HG02943 (cell line): ENCODE results near the gene PALLD.
"Not testable (repeated sequence)": the region's sequence is repeated elsewhere in the genome, so short reads cannot be mapped to it uniquely, and the experiment has no call there.

Experiments
- ATAC-seq: cut with Tn5 transposase; IDR thresholded peaks from one replicate; pipeline ENCODE4 v1.9.1; 2021; ENCODE audit warnings: mild to moderate bottlenecking, low read depth, moderate library complexity; ENCODE audit not compliant: unreplicated experiment

The PALLD gene

DNA sequence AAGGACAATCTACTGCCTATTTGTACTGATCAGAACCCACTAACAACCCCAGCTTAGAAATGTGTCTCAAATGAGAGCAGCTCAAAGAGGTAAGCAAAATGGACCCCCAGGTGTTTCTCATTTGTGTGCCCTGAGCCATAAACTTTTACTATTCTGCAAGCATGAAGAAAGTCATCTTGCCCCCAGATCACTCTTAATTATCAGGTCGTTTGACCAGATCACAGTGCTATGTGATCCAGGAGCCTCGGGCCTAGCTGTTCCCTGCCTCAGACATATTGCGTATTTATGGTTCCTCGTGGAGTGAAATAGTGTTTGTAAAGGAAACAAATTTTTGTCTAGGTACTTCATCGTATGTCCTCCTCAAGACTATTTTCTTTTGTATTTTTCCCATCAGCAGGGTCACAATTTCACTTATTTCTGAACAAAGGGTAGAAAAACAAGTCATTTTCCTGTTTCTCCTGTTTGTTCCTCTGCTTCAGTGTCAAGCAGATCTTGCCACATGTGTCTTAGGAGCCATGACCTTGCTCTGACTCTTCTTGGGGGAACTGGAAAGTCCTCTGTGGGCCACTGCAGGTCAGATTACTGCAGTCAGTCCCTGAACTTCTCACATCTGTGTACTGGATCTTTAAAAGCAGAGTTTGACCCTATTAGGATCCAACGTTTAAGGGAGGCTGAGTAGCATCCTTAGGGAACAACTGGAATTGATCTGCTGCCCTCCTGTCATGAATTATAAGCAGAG is 194.9 kb downstream of the PALLD start:
- ATAC-seq: no peak

DNA sequence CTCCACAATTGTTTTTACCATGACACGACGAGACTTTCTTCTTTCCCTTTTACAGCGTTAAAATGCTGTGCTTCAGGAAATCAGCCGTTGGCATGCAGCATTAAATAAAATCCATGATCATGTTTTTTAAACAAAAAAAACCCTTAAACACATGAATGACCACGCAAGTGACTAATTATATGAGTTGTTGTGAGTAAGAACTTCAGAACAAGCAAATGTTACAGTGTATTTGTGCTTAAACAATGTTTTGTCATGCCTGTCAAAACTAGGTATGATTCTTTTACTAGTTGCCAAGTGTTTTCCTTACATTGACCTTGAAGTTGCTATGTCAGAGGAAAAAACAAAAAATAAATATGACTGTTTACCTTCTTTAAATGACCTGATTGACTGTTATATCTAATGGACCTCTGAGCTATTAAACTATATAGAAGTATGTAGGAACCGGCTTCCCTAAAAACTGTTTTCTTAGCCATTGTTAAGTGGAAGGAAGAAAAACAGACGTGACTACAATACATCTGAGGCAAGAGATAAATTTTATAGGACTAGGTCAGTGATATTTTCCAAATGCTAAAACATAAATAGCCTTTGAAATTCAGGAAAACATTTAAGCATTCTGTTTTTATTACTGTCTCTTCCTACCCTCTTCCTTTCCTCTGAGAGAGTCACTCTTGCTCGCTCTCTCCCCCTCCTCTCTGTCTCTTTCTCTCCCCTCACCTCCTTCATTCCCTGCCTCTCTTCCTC is 197.1 kb downstream of the PALLD start:
- no peak for ATAC-seq

DNA sequence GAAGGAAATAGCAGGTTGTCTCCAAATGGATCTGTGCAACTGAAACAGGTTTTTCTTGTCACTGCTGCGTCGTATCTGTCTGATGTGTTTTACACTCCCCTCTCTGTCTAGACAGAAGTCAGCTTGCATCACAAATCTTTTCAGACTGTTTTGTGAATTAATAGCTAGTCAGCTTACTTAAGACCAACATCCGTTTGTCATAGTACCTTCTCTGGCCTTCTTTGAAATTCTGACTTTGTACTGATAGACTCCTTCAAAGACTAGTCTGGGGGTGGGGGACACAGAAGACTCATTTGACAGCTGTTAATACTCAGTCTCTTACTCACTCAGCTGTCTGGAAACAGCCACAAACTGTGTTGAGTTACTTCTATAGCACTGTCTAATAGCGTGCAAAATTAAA is 197.8 kb downstream of the PALLD start:
- ATAC-seq: no peak

DNA sequence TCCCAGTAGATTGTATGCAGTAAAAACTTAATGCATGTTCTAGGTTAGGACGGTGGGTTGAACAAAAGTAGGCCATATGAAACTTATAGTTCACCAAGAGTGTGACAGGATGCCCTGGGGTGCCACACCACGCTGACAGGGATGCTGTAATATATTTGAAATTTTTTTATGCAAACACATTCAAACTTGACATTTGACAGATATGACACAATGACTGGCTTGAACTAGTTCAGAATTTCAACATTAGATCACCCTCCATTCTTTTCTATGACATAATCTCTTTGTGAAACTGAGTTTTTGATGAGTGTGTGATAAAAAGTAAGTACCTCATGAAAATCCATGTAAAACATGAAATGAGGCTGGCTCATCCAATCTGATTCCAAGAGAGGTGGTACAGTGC is 198.4 kb downstream of the PALLD start:
- ATAC-seq: no peak

DNA sequence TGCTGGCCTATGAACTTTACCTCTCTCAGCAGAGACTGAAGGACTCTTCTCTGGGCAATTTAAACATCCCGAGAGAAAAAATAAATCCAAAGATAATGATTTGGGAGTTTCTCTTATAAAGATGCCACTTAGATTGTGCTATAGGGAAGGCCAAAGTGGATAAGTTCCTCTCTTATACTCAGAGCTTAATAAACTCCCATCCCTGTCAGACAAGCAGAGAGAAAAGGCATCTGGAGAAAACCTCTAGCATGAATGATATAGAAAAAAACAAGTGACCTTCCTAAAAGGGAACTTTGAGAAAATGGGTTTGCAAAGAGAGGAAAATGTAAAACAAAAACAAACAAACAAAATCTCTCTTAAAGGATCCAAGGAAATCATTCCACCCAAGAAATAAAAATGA is 199.4 kb downstream of the PALLD start:
- no peak for ATAC-seq

DNA sequence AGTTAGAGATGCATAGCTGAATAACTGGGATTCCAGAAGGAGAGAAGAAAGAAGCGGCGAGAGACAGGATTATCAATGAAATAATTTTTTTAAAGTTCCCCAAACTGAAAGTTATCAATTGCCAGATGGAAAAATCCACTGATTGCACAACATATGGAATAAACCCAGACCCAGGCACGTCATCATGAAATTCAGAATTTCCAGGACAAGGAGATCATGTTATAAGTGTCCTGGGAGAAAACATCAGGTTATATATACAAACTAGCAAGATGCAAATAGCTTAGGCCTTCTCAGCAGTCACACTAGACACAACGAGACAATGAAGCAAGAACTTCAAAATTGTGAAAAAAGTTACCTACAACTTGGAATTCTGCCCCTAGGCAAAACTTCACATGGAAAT is 200.0 kb downstream of the PALLD start:
- no peak for ATAC-seq

DNA sequence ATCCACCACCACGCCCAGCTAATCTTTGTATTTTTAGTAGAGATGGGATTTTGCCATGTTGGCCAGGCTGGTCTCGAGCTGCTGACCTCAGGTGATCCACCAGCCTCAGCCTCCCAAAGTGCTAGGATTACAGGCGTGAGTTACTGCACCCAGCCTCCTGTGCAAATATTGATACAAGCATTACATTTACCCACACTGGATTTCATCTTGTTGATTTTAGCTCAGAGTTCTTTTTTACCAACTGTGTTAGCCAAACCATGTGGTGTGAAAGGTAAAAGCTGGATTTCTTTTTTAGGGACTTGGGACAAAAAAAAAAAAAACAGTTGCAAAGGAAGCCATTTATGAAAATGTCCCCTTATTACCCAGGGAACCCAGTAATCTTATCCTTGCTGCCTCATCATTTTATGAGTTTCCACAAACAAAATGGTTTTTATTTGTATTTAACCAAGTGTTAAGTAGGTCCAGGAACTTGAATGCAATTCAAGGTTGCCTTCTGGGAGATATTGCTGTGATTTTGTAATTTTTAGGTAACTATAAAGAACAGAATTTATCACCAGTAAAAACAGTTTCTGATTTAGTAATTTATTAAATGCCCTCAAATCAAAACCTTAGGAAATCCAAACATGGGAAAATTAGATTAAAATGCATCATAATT is 202.5 kb downstream of the PALLD start:
- no peak for ATAC-seq

DNA sequence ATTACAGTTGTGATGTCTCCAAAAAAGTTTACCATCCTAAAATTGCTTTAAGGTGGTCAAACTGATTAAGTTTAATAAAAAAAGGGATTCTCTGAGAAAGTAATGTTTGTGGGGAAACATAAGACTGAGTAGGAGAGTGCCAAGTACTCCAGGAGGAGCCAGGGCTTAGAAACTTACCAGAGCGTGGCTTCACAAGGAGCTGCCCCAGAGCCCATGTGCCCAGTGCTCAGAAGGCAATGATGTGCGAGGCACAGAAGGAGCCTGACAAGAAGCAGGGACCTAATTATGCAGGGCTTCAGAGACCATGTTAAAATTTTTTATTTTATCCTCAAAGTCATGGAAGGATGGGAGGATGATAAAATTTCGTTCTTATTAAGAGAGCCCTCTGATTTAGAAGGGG is 204.2 kb downstream of the PALLD start:
- no peak for ATAC-seq

DNA sequence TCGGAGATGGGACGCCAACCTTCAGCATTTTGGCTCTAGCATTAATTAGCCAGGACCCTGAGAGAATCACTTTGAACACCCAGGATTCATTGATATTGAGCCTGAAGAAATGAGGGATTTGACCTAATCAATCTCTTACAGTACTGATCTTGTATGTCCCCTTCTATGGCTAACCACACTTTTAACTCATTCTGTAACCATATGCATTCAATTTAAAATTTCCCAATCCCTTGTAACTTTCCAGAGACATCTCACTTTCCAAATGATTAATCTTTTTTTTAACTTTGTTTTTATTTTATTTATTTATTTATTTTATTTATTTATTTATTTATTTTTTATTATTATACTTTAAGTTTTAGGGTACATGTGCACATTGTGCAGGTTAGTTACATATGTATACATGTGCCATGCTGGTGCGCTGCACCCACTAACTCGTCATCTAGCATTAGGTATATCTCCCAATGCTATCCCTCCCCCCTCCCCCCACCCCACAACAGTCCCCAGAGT is 205.8 kb downstream of the PALLD start:
- not testable (repeated sequence) for ATAC-seq

DNA sequence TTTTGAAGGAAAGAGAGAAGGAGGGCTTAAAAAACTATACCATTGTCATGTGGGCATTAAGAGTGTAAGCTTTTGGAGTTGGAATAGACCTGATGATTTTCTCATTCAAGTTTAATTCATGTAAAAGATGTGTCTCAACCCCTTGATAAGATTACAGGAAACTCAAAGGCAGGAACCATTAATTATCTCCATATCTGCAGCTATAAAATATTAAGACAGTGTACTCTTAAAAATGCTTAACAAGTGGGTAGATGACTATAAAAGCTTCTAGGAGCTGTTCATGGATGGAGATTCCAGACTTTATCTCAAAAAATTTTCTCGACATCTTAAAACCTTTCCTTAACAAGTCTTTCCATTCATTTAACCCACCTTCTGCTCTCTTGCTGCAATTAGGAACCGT is 208.3 kb downstream of the PALLD start:
- no peak for ATAC-seq

DNA sequence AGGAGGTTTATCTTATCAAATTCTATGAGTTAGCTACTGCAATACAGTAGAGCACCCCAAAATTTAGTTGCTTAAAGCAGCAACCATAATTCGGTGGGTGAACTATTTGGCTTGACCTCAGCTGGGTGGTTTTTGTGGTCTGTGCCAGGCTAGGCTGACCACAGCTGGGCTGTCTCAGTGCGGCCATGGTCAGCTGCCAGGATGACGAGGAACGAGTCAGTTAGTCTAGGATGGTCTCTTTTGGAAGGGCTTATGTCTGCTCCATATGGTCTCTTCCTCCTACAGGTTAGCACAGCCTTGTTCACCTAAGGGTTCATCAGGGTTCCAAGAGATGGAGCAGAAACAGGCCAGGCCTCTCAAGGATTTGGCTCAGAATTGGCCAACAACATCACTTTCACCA is 210.4 kb downstream of the PALLD start:
- no peak for ATAC-seq

DNA sequence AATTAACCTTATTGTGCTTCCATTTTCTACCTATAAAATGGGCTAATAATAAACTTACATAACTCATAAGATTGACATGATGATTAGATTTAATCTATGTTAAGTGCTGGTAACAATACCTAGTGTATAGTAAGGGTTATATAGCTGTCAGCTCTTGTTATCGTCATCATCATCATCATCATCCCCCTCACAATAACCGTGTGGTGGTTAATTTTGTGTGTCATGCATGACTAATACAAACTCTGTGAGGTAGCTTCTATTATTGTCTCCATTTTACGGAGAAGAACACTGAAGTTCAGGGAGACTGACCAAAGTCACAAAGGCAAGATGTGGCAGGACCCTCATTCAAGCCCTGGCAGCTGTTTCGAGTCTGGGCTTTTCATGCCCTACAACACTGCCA is 211.3 kb downstream of the PALLD start:
- no peak for ATAC-seq

DNA sequence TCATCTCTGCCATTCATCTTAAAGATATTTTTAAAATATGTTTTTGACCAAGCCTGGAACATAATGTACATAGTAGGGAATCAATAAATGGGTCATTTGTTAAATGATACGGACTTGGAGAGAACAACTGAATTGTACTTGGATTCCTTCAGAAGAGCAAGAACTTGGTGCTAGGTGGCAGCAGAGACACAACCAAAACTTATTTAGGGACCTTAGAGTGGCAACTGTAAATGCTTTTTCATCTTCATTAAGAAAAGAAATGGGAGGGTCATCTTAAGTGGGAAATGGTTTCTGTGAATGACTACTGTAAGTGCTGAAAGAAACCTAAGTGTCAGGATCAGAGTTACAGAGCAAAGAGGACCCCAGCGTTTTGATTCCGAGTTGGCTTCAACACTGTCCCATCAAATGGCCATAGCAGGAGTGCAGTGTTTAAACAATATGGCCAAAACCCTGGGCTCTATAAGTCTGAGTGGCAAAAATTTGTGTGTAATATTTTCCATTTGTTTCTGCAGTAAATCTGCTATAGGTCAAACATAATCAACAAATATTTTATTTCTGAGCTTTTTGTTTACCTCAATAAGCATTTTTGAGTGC is 213.6 kb downstream of the PALLD start:
- no peak for ATAC-seq

DNA sequence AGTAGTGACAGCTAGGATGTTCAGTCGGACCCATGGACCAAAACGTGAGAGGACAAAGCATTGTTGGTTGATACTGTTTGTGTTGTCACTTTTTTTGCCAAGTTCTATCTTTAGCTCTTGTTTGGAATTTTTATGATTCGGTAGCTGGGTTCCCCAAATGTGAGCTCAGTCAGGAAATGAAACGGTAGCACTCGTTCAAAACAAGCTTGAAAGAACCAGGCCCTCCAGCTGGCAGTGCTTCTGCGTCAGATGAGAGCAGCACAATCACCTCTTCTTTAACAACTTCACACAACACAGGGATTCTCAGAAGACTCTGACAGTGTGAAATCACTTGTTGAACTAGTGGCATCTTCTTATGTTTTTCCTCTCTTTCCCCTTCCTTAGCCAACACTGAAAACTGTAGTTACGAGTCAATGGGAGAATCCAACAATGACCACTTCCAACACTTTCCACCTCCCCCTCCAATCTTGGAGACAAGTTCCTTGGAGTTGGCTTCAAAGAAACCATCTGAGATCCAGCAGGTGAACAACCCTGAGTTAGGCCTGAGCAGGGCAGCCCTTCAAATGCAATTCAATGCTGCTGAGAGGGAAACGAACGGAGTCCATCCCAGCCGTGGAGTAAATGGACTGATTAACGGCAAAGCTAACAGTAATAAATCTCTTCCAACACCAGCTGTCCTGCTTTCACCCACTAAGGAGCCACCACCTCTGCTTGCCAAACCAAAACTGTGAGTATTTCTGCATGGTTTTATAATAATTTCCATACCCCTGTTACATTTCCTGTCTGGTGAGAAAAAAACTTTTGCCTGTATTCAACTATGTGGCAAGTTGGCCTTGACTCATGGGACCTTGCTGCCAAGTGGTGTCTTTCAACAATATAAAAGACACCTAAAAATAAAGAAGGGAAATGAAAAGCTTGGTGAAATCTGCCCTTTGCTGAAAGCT is 214.6 kb downstream of the PALLD start:
- no peak for ATAC-seq

DNA sequence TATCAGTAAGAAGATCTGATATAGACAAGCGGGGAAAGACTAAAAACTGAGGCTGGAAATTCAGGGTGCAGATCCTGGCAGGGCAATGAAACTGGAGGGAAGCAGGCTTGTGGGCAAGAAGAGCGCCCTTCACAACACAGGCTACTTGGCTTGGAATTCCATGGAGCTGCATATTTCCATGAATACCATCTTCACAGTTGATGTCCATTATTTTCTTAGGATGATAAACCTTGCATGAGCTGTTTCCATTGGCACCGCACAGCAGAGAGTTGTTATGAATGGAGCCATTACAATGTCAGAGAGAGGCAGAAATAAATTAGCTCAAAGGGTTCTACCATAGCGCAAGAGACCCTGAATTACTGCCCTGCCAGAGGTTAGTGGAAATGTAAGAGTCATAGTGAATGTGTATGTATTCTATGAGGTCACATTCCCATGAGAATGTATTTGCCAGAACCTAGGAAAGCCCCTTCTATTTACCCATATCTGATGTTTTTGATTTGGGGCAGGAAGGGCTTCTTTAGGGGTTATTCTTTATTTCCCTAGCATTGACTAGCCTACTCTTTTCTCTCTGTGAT is 215.6 kb downstream of the PALLD start:
- ATAC-seq: no peak

DNA sequence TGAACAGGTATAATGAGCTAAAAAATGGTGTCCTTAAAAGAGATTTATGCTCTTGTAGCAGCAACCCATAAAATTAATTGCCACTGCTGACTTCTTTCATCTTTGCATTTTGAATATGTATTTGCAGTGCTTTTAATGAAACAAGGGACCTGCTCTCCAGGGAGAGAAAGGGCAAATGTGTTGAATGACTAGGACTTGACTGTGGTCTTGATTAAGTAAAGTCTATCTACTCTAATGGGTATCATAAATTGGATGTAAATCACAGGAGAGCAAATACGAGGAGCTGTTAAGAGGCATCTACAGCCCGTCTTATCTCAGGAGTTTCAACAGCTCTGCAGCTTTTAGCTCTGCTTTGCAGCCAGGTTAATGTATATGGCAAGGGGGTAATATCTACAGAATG is 216.4 kb downstream of the PALLD start:
- no peak for ATAC-seq

DNA sequence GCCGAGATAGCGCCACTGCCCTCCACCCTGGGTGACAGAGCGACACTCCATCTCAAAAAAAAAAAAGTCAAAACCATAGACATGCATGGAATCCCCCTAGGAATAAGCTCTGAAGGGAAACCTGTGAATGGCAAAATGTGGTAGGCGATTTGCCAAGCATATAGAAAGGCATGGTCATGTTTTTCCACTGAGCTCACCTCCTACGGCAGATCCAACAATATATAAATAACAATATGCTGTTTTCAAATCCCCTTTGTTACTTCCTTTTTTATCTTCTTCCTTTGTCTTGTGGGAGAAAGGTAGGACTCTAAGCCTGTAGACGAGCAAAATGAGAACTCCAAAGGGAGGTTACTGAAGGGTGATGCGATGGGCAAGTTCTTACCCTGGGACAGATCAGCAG is 219.0 kb downstream of the PALLD start:
- ATAC-seq: no peak

DNA sequence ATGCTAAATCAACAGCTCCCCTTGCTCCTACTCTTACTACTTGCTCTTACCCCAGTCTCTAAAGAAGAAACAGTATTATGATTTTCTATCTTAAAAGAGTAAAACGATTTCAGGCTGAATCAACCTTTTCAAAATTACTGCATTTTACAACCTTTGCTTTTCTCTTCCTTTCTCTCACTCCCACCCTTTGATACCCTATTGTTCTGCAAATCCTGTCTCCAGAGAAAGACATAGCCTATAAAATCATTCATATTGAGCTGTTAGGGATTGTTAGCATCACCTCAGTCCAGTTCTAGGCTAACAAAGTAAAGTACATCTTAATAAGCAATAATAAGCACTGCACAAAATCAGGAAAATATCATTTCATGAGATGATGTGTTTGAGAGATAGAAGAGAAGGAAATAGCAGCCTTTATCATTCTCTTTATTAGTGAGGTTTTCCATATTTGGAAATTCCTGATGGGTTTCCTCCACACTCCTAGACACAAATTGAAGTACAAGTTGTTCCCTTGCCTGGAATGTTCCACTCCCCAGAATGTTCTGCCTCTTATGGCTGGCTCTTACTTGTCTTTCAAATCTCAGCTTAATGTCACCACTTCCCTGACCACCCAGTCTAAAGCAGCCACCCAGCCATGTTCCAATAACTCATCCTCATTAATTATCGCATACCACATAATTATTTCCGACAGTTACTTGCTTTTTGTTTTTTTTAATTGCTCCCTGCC is 219.7 kb downstream of the PALLD start:
- no peak for ATAC-seq

DNA sequence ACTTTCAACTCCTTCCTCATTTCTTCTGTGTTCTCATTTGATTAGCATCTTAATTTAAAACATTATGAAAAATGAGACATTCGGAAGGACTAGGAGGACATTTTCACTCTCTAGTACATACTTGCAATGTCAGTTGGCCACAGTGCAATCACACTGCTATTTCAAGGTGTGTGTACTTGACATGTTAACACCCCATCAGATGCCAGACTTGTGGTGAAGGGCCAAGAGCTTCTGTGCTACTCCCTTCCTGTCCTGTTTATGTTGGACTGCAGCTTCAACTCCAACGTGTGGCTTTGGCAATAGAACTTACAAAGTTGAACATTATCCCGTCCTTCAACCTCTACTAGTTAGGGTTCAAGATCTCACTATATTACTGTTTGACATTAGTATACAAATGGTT is 221.0 kb downstream of the PALLD start:
- no peak for ATAC-seq
